Stimulated activated CD4-positive, alpha-beta T cell treated with anti-CD3 and anti-CD28 coated beads, Interleukin-4, amount 100 ng/mL, for 1 hour (primary cell): ENCODE data around the gene ERC1.

ENCODE experiments used
- DNase-seq: peaks from one replicate; pipeline ENCODE4 v3.0.0-alpha.2; 2020

Gene ERC1

GRCh38 chr12:1422604-1423315 lies 431.7 kb downstream of the ERC1 start:
- DNase-seq, result no peak

- DNase-seq, result no peak
Measured at GRCh38 chr12:1424674-1425395, 433.8 kb downstream of the ERC1 start.

GRCh38 chr12:1425396-1425729 lies 434.3 kb downstream of the ERC1 start:
- no peak for DNase-seq

GRCh38 chr12:1428671-1429070 lies 437.6 kb downstream of the ERC1 start:
- DNase-seq, result no peak

- no peak for DNase-seq
Measured at GRCh38 chr12:1429980-1430379, 439.0 kb downstream of the ERC1 start.

- DNase-seq, result no peak
Measured at GRCh38 chr12:1434296-1434955, 443.4 kb downstream of the ERC1 start.

GRCh38 chr12:1435044-1435443 lies 444.0 kb downstream of the ERC1 start:
- DNase-seq, result no peak

- DNase-seq, result no peak
Measured at GRCh38 chr12:1435456-1435855, 444.4 kb downstream of the ERC1 start.

GRCh38 chr12:1436015-1436414 lies 445.0 kb downstream of the ERC1 start:
- no peak for DNase-seq

- no peak for DNase-seq
Measured at GRCh38 chr12:1436981-1437380, 446.0 kb downstream of the ERC1 start.

- DNase-seq, result no peak
Measured at GRCh38 chr12:1439201-1439600, 448.2 kb downstream of the ERC1 start.

- DNase-seq, result no peak
Measured at GRCh38 chr12:1439687-1440086, 448.7 kb downstream of the ERC1 start.

GRCh38 chr12:1443421-1444141 lies 452.6 kb downstream of the ERC1 start:
- no peak for DNase-seq

- no peak for DNase-seq
Measured at GRCh38 chr12:1444142-1444516, 453.1 kb downstream of the ERC1 start.

- DNase-seq, result no peak
Measured at GRCh38 chr12:1445807-1446206, 454.8 kb downstream of the ERC1 start.

- DNase-seq, result no peak
Measured at GRCh38 chr12:1448336-1448735, 457.3 kb downstream of the ERC1 start.

- DNase-seq, result no peak
Measured at GRCh38 chr12:1453810-1454209, 462.8 kb downstream of the ERC1 start.

- DNase-seq, result no peak
Measured at GRCh38 chr12:1456885-1457284, 465.9 kb downstream of the ERC1 start.

- DNase-seq, result no peak
Measured at GRCh38 chr12:1457901-1458300, 466.9 kb downstream of the ERC1 start.

- no peak for DNase-seq
Measured at GRCh38 chr12:1459339-1459738, 468.3 kb downstream of the ERC1 start.

GRCh38 chr12:1463073-1463905 lies 472.3 kb downstream of the ERC1 start:
- DNase-seq, result no peak

- DNase-seq, result no peak
Measured at GRCh38 chr12:1464925-1465324, 473.9 kb downstream of the ERC1 start.

- no peak for DNase-seq
Measured at GRCh38 chr12:1465990-1466389, 475.0 kb downstream of the ERC1 start.
